IMR-90 (cell line): ENCODE results near the gene C22orf39. TPM values are rescaled to one million over a fixed set of nuclear protein-coding genes. Genes with fewer than 3 reads are reported as not detected.

ENCODE experiments used
- CTCF ChIP-seq: conservative IDR thresholded peaks from 2 replicates; pipeline ENCODE4 v1.5.1; 2012; ENCODE audit warnings: mild to moderate bottlenecking, low read depth, low read length, improper control_type of control experiment
- MAFK ChIP-seq: IDR thresholded peaks from 2 replicates; pipeline ENCODE4 v1.6.1; 2012; ENCODE audit warnings: low read depth, low read length, improper control_type of control experiment
- POLR2A ChIP-seq: IDR thresholded peaks from 2 replicates; pipeline ENCODE4 v1.6.1; 2012; ENCODE audit warnings: mild to moderate bottlenecking, low read depth, low read length
- polyA plus RNA-seq, 3 experiments: library from polyadenylated mRNA; depleted of rRNA; stranded (reverse); fragments of >200 nt; gene quantifications; 2 replicates each; pipeline ENCODE4 v1.2.3, GENCODE V29; 2012; ENCODE audit warnings: low replicate concordance in 1 of 3
- total RNA-seq: library from RNA; depleted of rRNA; stranded (reverse); fragments of >200 nt; gene quantifications from 2 replicates; pipeline ENCODE4 v1.2.3, GENCODE V29; 2012

Gene C22orf39
- total and polyA plus RNA-seq, 2 of the 4 experiments (the other 2 are of a cell fraction), result 8.2 to 8.9 TPM

DNA sequence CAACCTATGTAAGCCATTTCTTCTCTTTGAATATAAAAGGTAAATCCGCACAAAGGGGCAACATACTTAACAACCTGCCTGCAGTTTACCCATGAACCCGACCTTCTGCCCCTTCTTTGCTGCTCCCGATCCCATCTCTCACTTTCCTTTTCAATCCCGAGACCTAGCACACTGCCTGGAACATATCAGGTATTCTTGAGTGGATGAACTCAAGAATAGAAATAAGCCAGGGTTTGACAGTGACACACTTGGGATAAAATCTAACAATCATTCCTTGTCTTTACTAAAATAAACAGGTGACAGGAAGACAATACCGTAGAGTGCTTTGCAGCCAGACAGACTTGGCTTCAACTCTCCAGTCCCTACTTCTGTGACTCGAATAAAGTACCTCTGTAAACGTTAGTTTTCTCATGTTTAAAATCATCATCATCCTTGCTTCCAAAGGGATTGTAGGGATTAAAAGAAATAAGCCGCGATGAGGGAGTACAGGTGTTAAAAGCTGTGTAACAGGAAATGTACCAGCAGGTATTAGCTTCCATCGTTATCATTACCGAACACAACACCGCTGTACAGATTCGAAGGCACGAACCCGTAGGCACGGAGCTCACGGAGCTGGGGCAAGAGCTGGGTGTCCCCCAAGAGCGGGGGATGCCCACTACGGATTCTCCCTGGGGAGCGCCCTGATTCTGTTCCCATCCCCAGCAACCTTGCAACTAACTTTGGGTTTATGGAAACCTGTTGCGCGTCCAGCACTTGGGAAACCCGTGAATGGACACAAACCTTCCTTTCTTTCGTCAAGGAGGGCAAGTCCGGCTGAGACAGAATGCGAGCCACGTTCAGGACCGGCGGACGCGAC is 30.8 kb upstream of the C22orf39 start (continued):
- no peak for TF ChIP-seq MAFK
- TF ChIP-seq POLR2A, result no peak
- no peak for TF ChIP-seq CTCF
